ENCODE measurements around the gene RASGRP1. TPM values are rescaled to one million over a fixed set of nuclear protein-coding genes. Genes with fewer than 3 reads are reported as not detected.

RASGRP1 gene
- total RNA-seq, 1 donor from 2014 or later, result not detected

DNA sequence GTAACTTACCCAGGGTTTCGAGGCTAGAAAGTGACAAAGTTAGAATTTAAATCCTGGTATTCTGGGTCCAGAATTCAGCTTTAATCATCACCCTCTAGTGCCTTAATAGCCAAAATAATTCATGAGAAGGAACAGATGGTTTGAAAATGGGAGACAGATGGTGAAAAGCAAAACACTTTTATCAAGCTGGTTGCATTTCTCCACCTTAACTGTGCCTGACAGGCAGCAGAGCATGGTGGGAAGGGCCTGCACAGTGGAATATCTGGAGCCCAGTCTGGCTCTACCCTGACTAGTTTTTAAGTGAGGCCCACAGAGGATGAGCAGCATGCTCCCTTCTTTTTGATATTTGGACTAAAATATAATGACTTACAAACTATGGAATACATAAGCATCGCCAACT lies 35.6 kb upstream of the RASGRP1 start:
- intact Hi-C loops (cut with DNase I), result no loop called here

DNA sequence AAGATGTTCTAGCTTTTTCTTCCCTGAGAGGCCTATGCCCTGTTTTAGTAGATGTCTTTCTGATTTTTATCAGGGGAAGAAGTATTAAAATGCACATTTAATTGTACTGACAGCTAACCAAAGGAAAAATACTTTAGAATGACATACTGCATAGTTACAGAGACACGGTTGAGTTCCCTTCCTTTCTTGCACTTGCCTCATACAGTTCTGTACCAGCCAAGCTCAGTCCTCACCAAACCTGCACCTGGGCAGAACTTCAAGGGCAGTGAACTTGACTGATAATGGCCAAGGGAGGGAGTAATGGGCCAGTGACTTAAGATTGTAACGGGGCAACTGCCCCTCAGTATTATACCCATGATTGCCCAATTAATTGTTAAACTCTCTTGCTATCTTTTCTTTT lies 34.1 kb upstream of the RASGRP1 start:
- Histone ChIP-seq H3K27ac (no peak overlapping the region), H3K36me3 (no peaks in the 10 kb centered on the region), H3K27me3 (no peaks in the 10 kb centered on the region), H3K9me3 (no peaks in the 10 kb centered on the region), H3K4me1 (peaks cover 0 to 3% of the 10 kb centered on the region in 2 donors), H3K4me3 (no peak overlapping the region)
- TF ChIP-seq, protein P1, sequence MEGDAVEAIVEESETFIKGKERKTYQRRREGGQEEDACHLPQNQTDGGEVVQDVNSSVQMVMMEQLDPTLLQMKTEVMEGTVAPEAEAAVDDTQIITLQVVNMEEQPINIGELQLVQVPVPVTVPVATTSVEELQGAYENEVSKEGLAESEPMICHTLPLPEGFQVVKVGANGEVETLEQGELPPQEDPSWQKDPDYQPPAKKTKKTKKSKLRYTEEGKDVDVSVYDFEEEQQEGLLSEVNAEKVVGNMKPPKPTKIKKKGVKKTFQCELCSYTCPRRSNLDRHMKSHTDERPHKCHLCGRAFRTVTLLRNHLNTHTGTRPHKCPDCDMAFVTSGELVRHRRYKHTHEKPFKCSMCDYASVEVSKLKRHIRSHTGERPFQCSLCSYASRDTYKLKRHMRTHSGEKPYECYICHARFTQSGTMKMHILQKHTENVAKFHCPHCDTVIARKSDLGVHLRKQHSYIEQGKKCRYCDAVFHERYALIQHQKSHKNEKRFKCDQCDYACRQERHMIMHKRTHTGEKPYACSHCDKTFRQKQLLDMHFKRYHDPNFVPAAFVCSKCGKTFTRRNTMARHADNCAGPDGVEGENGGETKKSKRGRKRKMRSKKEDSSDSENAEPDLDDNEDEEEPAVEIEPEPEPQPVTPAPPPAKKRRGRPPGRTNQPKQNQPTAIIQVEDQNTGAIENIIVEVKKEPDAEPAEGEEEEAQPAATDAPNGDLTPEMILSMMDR (IDR thresholded peaks at IDR 0.05), result no peak
- intact Hi-C loops (cut with DNase I), result no loop called here
- DNase-seq (ENCODE audit: low spot score in 2 of 2), result no peak

More for the DNA sequence above, 35.6 kb upstream of the RASGRP1 start:
- Histone ChIP-seq H3K4me1 (peaks cover 0 to 3% of the 10 kb centered on the region in 2 donors), H3K27me3 (no peaks in the 10 kb centered on the region), H3K27ac (no peak overlapping the region), H3K4me3 (no peak overlapping the region), H3K36me3 (no peaks in the 10 kb centered on the region), H3K9me3 (no peaks in the 10 kb centered on the region)
- TF ChIP-seq, protein P1 (IDR thresholded peaks at IDR 0.05), result no peak
- no peak for DNase-seq (ENCODE audit: low spot score in 2 of 2)

DNA sequence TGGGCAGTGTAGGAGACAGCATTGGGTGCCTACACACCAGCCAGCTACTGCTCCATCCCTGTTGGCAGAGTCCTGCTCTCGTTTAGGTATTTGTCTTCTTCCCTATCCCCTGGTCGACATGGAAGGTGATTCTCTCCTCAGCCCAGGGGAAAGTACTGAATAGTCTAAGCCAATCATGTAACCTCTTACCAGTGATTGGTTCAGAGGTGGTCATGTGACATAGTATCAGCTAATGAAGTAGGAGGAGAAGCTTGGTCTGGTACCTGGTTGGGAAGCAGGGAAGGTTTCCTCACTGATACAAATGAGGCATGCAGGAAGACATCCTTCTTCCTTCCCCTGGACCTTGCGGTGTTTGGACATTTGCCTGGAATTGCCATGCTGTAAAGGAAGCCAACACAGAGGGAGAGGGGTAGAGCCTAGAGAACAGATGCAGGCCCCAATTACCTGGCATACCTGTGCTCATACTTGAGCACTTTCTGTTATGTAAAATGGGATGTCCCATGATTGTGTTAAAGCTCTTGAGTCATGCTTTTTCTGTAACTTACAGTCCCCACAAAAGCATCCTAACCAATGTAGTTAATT lies 32.7 kb upstream of the RASGRP1 start:
- intact Hi-C loops (cut with DNase I), result no loop called here
- no peak overlapping the region for H3K4me3 ChIP-seq

DNA sequence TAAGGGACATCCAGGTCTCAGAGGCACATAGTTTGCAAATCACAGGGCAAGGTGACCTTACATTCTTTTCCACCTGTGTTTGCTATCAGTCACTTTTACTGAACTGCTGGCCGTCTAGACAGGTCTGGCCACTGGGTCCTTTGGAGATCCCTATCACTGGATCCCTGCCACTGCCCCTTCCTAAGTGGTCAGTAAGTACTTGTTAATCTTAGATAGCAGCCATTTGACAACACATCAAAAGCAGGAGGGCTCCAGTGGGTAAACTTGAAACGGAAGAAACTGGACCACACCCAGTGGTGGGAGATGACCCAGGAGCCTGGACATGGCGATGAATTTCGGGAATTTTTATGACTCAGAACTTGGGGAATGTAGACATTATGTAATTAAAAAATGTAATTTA lies 28.9 kb upstream of the RASGRP1 start:
- Histone ChIP-seq H3K36me3 (no peaks in the 10 kb centered on the region), H3K4me1 (no peaks in the 10 kb centered on the region), H3K4me3 (no peak overlapping the region), H3K27me3 (no peaks in the 10 kb centered on the region), H3K9me3 (no peaks in the 10 kb centered on the region), H3K27ac (no peak overlapping the region)
- no peak for DNase-seq (ENCODE audit: low spot score in 2 of 2)
- TF ChIP-seq, protein P1 (IDR thresholded peaks at IDR 0.05), result no peak
- intact Hi-C loops (cut with DNase I), result no loop called here

More for the DNA sequence above, 32.7 kb upstream of the RASGRP1 start:
- TF ChIP-seq, protein P1 (IDR thresholded peaks at IDR 0.05), result no peak
- no peaks in the 10 kb centered on the region for H3K9me3 ChIP-seq
- no peak overlapping the region for H3K27ac ChIP-seq
- no peaks in the 10 kb centered on the region for H3K27me3 ChIP-seq
- no peaks in the 10 kb centered on the region for H3K36me3 ChIP-seq
- no peak for DNase-seq (ENCODE audit: low spot score in 2 of 2)
- H3K4me1 ChIP-seq, result no peaks in the 10 kb centered on the region

DNA sequence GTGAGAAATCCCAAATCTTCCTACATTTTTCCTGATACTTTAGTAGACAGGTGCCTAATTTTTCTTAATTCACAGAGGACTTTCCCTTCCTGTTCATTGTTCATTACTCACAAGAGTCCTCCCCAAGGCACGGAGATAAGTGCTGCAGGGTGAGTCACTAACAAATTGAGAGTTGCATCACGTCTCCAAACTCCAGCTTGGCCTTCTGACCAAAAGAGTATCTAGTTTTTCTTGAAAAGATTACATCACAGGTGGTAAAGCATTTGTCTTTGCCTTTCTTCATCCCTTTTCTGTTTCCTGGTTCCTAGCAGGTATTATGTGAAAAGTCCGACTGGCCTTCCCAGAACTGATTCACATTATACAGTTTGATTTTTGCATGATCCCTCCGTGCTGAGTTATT lies 24.9 kb upstream of the RASGRP1 start:
- Histone ChIP-seq H3K4me3 (no peak overlapping the region), H3K27ac (no peak overlapping the region), H3K36me3 (no peaks in the 10 kb centered on the region), H3K4me1 (no peaks in the 10 kb centered on the region), H3K9me3 (no peaks in the 10 kb centered on the region), H3K27me3 (no peaks in the 10 kb centered on the region)
- intact Hi-C loops (cut with DNase I), result no loop called here
- TF ChIP-seq, protein P1 (IDR thresholded peaks at IDR 0.05), result no peak
- DNase-seq (ENCODE audit: low spot score in 2 of 2), result no peak

DNA sequence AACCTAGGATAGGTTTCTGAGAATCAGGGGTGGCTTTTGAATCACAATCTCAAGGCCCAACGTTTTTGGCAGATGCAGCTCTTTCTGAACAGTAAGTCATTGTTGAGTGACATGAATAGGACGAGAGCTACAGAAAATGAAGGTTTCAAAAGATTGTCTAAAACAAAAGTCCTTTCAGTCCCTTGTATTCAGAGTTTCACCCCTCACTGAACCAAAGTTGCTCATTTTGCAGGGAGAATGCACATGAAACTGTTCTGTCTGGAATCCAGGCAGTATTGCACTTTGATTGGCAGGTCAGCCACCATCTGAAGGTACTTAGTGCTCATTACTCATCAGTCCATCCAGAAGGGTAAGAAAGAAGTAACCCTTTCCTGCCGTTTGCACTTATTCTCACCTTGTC lies 24.1 kb upstream of the RASGRP1 start:
- Histone ChIP-seq H3K4me3 (no peak overlapping the region), H3K9me3 (no peaks in the 10 kb centered on the region), H3K4me1 (no peaks in the 10 kb centered on the region), H3K27ac (no peak overlapping the region), H3K36me3 (no peaks in the 10 kb centered on the region), H3K27me3 (no peaks in the 10 kb centered on the region)
- TF ChIP-seq, protein P1 (IDR thresholded peaks at IDR 0.05), result no peak
- DNase-seq (ENCODE audit: low spot score in 2 of 2), result no peak
- intact Hi-C loops (cut with DNase I), result no loop called here

Data from ascending aorta (tissue), 2 donors.